ENCODE results near the gene NEU1.

The NEU1 gene

DNA sequence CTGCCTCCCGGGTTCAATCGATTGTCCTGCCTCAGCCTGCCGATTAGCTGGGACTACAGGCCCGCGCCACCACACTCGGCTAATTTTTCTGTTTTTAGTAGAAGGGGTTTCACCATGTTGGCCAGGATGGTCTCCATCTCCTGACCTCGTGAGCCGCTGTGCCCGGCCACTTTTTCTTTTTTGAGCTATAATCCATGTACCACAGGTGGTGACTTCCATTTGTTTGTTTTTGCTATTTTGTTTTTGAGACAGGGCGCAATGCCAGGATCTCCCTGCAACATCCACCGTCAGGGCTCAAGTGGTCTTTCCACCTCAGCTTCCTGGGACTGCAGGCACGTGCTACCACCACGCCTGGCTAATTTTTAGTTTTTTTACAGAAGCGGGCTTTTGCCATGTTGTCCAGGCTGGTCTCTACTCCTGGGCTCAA is 26.6 kb downstream of the NEU1 start:
- H3K23ac ChIP-seq (ENCODE audit: low read length in 2 of 2), result peak overlapping the region in 1 of 2 experiments; percentile 14
- WGBS, result under 1% methylated on average over 14 of the region's 14 CpGs
- peak overlapping the region; percentile 98 for H3K9ac ChIP-seq (ENCODE audit: low read length)
- H2BK12ac ChIP-seq (ENCODE audit: low read length in 2 of 2), result no peak overlapping the region
- H3K4me3 ChIP-seq (ENCODE audit: insufficient read depth in 1 of 2, low read depth in 1 of 2, low read length in 2 of 2), result peak overlapping the region; percentile 51 to 100
- peak overlapping the region in 1 of 2 experiments; percentile 58 for H3K4ac ChIP-seq (ENCODE audit: low read depth in 1 of 2, low read length in 2 of 2)
- no peak overlapping the region for H2BK15ac ChIP-seq (ENCODE audit: low read depth, poor library complexity, severe bottlenecking)
- H2AK5ac ChIP-seq (ENCODE audit: low read length, severe bottlenecking), result no peak overlapping the region
- peak overlapping the region; percentile 30 for H3K27ac ChIP-seq (ENCODE audit: low read length, poor library complexity, severe bottlenecking)
- H2BK5ac ChIP-seq (ENCODE audit: low read depth, low read length, poor library complexity, severe bottlenecking), result no peak overlapping the region
- H4K8ac ChIP-seq (ENCODE audit: low read length), result no peak overlapping the region
- peak overlapping the region in 1 of 2 experiments; percentile 86 for H3K14ac ChIP-seq (ENCODE audit: low read length in 2 of 2)
- H3K9me3 ChIP-seq (ENCODE audit: control insufficient read depth, low read length), result no peaks in the 10 kb centered on the region
- H3K4me2 ChIP-seq (ENCODE audit: low read length, poor library complexity, severe bottlenecking), result peak overlapping the region; percentile 98
- peaks cover 11% of the 10 kb centered on the region for H3K79me1 ChIP-seq (replicated peaks; ENCODE audit: low read length, poor library complexity, severe bottlenecking)
- peak overlapping the region; percentile 29 for H4K91ac ChIP-seq (ENCODE audit: low read length)
- no peaks in the 10 kb centered on the region for H3K27me3 ChIP-seq (ENCODE audit: control insufficient read depth in 1 of 2, insufficient read depth in 1 of 2, low read length in 2 of 2)
- peak overlapping the region in 1 of 2 experiments; percentile 21 for H3K18ac ChIP-seq (ENCODE audit: low read depth in 1 of 2, low read length in 2 of 2)
- DNase-seq, result no peak
- no peak overlapping the region for H2AFZ ChIP-seq (ENCODE audit: low read depth, low read length)
- no peak overlapping the region for H2BK120ac ChIP-seq (ENCODE audit: low read depth, low read length)
- peaks cover 37 to 50% of the 10 kb centered on the region in 2 experiments for H3K36me3 ChIP-seq (ENCODE audit: control insufficient read depth in 1 of 2, insufficient read depth in 2 of 2, low read depth in 1 of 2, low read length in 2 of 2)
- peaks cover 22% of the 10 kb centered on the region for H3K4me1 ChIP-seq (ENCODE audit: control insufficient read depth, insufficient read depth, low read depth, low read length)

GRCh38 chr6:31834367-31835250 is 28.0 kb downstream of the NEU1 start:
- peak overlapping the region; percentile 98 for H3K4me2 ChIP-seq (ENCODE audit: low read length, poor library complexity, severe bottlenecking)
- H3K27ac ChIP-seq (ENCODE audit: low read length, poor library complexity, severe bottlenecking), result peak overlapping the region; percentile 95
- peak overlapping the region; percentile 100 for H3K4me3 ChIP-seq (ENCODE audit: insufficient read depth in 1 of 2, low read depth in 1 of 2, low read length in 2 of 2)
- peak overlapping the region; percentile 100 for H3K18ac ChIP-seq (ENCODE audit: low read depth in 1 of 2, low read length in 2 of 2)
- WGBS, result 2% methylated on average over 58 of the region's 59 CpGs
- H2AFZ ChIP-seq (ENCODE audit: low read depth, low read length), result peak overlapping the region; percentile 73
- H4K91ac ChIP-seq (ENCODE audit: low read length), result peak overlapping the region; percentile 99
- peak overlapping the region; percentile 91 for H2BK5ac ChIP-seq (ENCODE audit: low read depth, low read length, poor library complexity, severe bottlenecking)
- peak; percentile 89 for DNase-seq
- peak overlapping the region in 1 of 2 experiments; percentile 100 for H3K14ac ChIP-seq (ENCODE audit: low read length in 2 of 2)
- peaks cover 24 to 35% of the 10 kb centered on the region in 2 experiments for H3K36me3 ChIP-seq (ENCODE audit: control insufficient read depth in 1 of 2, insufficient read depth in 2 of 2, low read depth in 1 of 2, low read length in 2 of 2)
- H3K79me1 ChIP-seq (replicated peaks; ENCODE audit: low read length, poor library complexity, severe bottlenecking), result peaks cover 5% of the 10 kb centered on the region
- H4K8ac ChIP-seq (ENCODE audit: low read length), result peak overlapping the region; percentile 98
- H3K27me3 ChIP-seq (ENCODE audit: control insufficient read depth in 1 of 2, insufficient read depth in 1 of 2, low read length in 2 of 2), result no peaks in the 10 kb centered on the region
- peak overlapping the region in 1 of 2 experiments; percentile 100 for H3K23ac ChIP-seq (ENCODE audit: low read length in 2 of 2)
- H3K9ac ChIP-seq (ENCODE audit: low read length), result peak overlapping the region; percentile 98
- H2BK15ac ChIP-seq (ENCODE audit: low read depth, poor library complexity, severe bottlenecking), result peak overlapping the region; percentile 57
- H2BK12ac ChIP-seq (ENCODE audit: low read length in 2 of 2), result peak overlapping the region in 1 of 2 experiments; percentile 87
- H3K4ac ChIP-seq (ENCODE audit: low read depth in 1 of 2, low read length in 2 of 2), result peak overlapping the region; percentile 100
- no peaks in the 10 kb centered on the region for H3K9me3 ChIP-seq (ENCODE audit: control insufficient read depth, low read length)
- peak overlapping the region; percentile 65 for H2BK120ac ChIP-seq (ENCODE audit: low read depth, low read length)
- peaks cover 21% of the 10 kb centered on the region for H3K4me1 ChIP-seq (ENCODE audit: control insufficient read depth, insufficient read depth, low read depth, low read length)
- peak overlapping the region; percentile 97 for H2AK5ac ChIP-seq (ENCODE audit: low read length, severe bottlenecking)

GRCh38 chr6:31831350-31832215 is 31.0 kb downstream of the NEU1 start:
- Histone ChIP-seq H2BK15ac (ENCODE audit: low read depth, poor library complexity, severe bottlenecking) (no peak overlapping the region), H2BK12ac (ENCODE audit: low read length in 2 of 2) (no peak overlapping the region), H3K9me3 (ENCODE audit: control insufficient read depth, low read length) (no peaks in the 10 kb centered on the region), H3K27ac (ENCODE audit: low read length, poor library complexity, severe bottlenecking) (no peak overlapping the region), H2BK5ac (ENCODE audit: low read depth, low read length, poor library complexity, severe bottlenecking) (no peak overlapping the region), H3K4me3 (ENCODE audit: insufficient read depth in 1 of 2, low read depth in 1 of 2, low read length in 2 of 2) (peak overlapping the region in 1 of 2 experiments; percentile 79), H3K14ac (ENCODE audit: low read length in 2 of 2) (no peak overlapping the region), H3K4ac (ENCODE audit: low read depth in 1 of 2, low read length in 2 of 2) (peak overlapping the region in 1 of 2 experiments; percentile 37), H2AFZ (ENCODE audit: low read depth, low read length) (no peak overlapping the region), H3K18ac (ENCODE audit: low read depth in 1 of 2, low read length in 2 of 2) (no peak overlapping the region), H3K27me3 (ENCODE audit: control insufficient read depth in 1 of 2, insufficient read depth in 1 of 2, low read length in 2 of 2) (no peaks in the 10 kb centered on the region), H4K91ac (ENCODE audit: low read length) (no peak overlapping the region), H3K36me3 (ENCODE audit: control insufficient read depth in 1 of 2, insufficient read depth in 2 of 2, low read depth in 1 of 2, low read length in 2 of 2) (peaks cover 3 to 6% of the 10 kb centered on the region in 2 experiments), H3K4me2 (ENCODE audit: low read length, poor library complexity, severe bottlenecking) (no peak overlapping the region), H2AK5ac (ENCODE audit: low read length, severe bottlenecking) (no peak overlapping the region), H4K8ac (ENCODE audit: low read length) (no peak overlapping the region), H3K79me1 (replicated peaks; ENCODE audit: low read length, poor library complexity, severe bottlenecking) (peaks cover 5% of the 10 kb centered on the region), H3K9ac (ENCODE audit: low read length) (peak overlapping the region; percentile 93), H2BK120ac (ENCODE audit: low read depth, low read length) (no peak overlapping the region), H3K23ac (ENCODE audit: low read length in 2 of 2) (no peak overlapping the region), H3K4me1 (ENCODE audit: control insufficient read depth, insufficient read depth, low read depth, low read length) (peaks cover 5% of the 10 kb centered on the region)
- peak; percentile 15 for DNase-seq
- 97% methylated on average over 11 of the region's 15 CpGs for WGBS
